Measurements from ENCODE around the gene MFSD6. TPM values are rescaled to one million over a fixed set of nuclear protein-coding genes. Genes with fewer than 3 reads are reported as not detected.

Gene MFSD6
- total RNA-seq, 1 donor from 2014 or later = 55.8 TPM

DNA sequence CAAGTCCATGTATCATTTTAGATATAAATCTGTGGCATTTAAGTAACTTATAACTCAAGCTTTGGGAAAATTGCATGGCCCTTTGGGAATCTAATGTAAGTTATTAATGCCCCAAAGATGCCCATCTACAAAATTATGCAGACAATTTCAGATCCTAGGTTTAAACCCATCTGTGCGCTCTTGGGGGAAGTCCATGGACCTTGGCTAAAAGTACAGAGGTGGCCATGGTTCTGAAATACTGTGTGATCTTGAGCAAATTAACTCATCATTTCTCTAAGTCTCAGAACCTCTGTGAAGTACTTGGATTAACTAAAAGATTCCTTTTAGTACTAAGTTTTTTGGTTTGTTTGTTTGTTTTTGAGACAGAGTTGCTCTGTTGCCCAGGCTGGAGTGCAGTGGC, 45.3 kb upstream of the MFSD6 start:
- Histone ChIP-seq H3K27ac (no peak overlapping the region), H3K4me3 (no peak overlapping the region), H3K36me3 (peaks cover 15% of the 10 kb centered on the region), H3K27me3 (no peaks in the 10 kb centered on the region), H3K9me3 (no peaks in the 10 kb centered on the region), H3K4me1 (peaks cover 24% of the 10 kb centered on the region)
- intact Hi-C loops (cut with DNase I) = no loop called here
- no peak for ATAC-seq
- DNase-seq = no peak
- TF ChIP-seq, protein P1, sequence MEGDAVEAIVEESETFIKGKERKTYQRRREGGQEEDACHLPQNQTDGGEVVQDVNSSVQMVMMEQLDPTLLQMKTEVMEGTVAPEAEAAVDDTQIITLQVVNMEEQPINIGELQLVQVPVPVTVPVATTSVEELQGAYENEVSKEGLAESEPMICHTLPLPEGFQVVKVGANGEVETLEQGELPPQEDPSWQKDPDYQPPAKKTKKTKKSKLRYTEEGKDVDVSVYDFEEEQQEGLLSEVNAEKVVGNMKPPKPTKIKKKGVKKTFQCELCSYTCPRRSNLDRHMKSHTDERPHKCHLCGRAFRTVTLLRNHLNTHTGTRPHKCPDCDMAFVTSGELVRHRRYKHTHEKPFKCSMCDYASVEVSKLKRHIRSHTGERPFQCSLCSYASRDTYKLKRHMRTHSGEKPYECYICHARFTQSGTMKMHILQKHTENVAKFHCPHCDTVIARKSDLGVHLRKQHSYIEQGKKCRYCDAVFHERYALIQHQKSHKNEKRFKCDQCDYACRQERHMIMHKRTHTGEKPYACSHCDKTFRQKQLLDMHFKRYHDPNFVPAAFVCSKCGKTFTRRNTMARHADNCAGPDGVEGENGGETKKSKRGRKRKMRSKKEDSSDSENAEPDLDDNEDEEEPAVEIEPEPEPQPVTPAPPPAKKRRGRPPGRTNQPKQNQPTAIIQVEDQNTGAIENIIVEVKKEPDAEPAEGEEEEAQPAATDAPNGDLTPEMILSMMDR (IDR thresholded peaks at IDR 0.05) = no peak

DNA sequence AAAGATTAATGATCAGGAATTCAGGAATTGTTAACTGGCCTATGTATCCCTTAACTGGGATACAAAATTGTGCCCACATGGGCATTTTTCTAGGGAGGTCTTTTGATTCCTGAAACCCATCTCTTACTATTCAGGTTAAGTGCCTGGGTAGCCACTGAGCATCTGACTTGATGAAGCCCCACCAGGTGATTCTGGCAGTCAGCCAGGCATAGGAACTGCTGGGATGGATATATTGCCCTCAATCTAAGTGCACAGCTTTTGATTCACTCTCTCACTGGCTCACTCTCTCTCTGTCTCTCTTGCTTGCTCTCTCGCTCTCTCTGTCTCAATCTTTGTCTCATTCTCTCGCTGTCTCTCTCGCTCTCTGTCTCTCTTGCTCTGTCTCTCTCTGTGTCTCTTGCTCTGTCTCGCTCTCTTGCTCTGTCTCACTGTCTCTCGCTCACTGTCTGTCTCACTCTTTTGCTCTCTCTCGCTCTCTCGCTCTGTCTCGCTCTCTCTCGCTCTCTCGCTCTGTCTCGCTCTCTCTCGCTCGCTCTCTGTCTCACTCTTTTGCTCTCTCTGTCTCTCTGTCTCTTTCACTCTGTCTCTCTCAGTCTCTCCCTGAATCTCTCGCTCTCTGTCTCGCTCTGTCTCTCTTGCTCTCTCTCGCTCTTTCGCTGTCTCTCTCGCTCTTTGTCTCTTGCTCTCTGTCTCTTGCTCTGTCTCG, 42.5 kb upstream of the MFSD6 start:
- no peak for DNase-seq
- TF ChIP-seq, protein P1 (IDR thresholded peaks at IDR 0.05) = no peak
- intact Hi-C loops (cut with DNase I) = no loop called here
- peaks cover under 1% of the 10 kb centered on the region for H3K4me1 ChIP-seq
- peaks cover 41% of the 10 kb centered on the region for H3K36me3 ChIP-seq
- ATAC-seq = no peak
- no peaks in the 10 kb centered on the region for H3K9me3 ChIP-seq
- no peaks in the 10 kb centered on the region for H3K27me3 ChIP-seq
- no peak overlapping the region for H3K4me3 ChIP-seq
- H3K27ac ChIP-seq = no peak overlapping the region

DNA sequence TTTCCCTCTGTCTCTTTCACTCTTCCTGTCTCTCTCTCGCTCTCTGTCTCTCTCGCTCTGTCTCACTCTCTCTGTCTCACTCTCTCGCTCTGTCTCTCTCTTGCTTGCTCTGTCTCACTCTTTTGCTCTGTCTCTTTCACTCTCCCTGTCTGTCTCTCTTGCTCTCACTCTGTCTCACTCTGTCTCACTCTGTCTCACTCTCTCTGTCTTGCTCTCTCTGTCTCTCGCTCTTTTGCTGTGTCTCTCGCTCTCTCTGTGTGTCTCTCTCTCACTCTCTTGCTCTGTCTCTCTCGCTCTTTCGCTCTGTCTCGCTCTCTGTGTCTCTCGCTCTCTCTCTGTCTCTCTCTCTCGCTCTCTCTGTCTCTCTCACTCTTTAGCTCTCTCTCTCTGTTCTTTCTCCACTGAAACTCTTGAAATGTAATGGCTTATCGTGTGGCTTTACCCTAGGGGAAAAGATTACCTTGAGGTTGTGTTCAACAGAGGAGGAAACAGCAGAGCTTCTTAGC, 41.9 kb upstream of the MFSD6 start:
- peaks cover 47% of the 10 kb centered on the region for H3K36me3 ChIP-seq
- no peaks in the 10 kb centered on the region for H3K4me1 ChIP-seq
- H3K4me3 ChIP-seq = no peak overlapping the region
- no peaks in the 10 kb centered on the region for H3K9me3 ChIP-seq
- TF ChIP-seq, protein P1 (IDR thresholded peaks at IDR 0.05) = no peak
- intact Hi-C loops (cut with DNase I) = no loop called here
- ATAC-seq = no peak
- H3K27me3 ChIP-seq = no peaks in the 10 kb centered on the region
- no peak for DNase-seq
- no peak overlapping the region for H3K27ac ChIP-seq

DNA sequence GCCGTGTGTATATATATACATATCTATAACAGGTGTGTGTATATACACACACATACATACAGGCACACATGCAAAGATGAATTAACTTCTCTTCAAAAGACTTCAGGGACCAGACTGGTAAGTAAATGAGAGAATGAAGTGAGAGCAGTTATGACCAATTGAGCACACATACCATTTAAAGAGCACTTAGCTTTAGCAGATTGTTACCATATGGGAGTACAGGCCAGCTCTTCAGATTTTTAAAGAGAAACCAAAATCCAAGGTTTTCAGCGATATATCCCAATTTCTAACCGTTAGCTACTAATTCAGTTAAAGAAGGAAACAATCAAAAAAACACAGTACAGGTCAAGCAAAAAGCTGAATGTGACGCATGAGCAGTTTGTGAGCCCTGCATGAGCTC, 41.1 kb upstream of the MFSD6 start:
- Histone ChIP-seq H3K27me3 (no peaks in the 10 kb centered on the region), H3K27ac (no peak overlapping the region), H3K4me1 (no peaks in the 10 kb centered on the region), H3K9me3 (no peaks in the 10 kb centered on the region), H3K4me3 (no peak overlapping the region), H3K36me3 (peaks cover 50% of the 10 kb centered on the region)
- intact Hi-C loops (cut with DNase I) = no loop called here
- no peak for ATAC-seq
- DNase-seq = no peak
- TF ChIP-seq, protein P1 (IDR thresholded peaks at IDR 0.05) = no peak

DNA sequence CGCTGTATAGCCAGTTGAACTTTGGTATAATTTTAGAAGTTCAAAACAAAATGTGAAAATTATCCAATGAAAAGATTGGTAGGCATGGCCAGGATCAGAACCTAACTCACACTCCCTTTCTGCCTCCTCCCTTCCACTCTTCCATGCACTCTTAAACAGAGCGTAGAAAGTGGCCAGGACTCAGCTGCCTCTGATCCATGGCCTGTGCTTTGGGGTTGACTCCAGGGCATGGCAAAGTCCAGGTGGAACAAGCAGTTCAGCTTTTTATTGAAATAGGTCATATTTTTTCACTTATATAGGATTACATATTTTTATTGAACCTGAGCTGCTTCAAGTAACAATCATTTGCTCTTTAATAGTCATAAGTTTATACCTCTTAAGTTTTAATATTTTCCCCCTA, 38.5 kb upstream of the MFSD6 start:
- Histone ChIP-seq H3K4me1 (no peaks in the 10 kb centered on the region), H3K27me3 (no peaks in the 10 kb centered on the region), H3K9me3 (no peaks in the 10 kb centered on the region), H3K27ac (no peak overlapping the region), H3K36me3 (peaks cover 42% of the 10 kb centered on the region), H3K4me3 (no peak overlapping the region)
- no peak for DNase-seq
- intact Hi-C loops (cut with DNase I) = no loop called here
- ATAC-seq = no peak
- TF ChIP-seq, protein P1 (IDR thresholded peaks at IDR 0.05) = no peak
